ENCODE results near the gene NME2.

NME2 gene

GRCh38 chr17:51200295-51200694, 34.1 kb downstream of the NME2 start:
- peak in 1 of 2 donors; percentile 8 for DNase-seq (ENCODE audit: low read depth in 2 of 2, low spot score in 1 of 2)

GRCh38 chr17:51200846-51201245, 34.6 kb downstream of the NME2 start:
- no peak for DNase-seq (ENCODE audit: low read depth in 2 of 2, low spot score in 1 of 2)

- DNase-seq (ENCODE audit: low read depth in 2 of 2, low spot score in 1 of 2): no peak
These were observed 37.6 kb downstream of the NME2 start for GRCh38 chr17:51203838-51204237.

GRCh38 chr17:51214920-51215319, 48.7 kb downstream of the NME2 start:
- DNase-seq (ENCODE audit: low read depth in 2 of 2, low spot score in 1 of 2): no peak

- no peak for DNase-seq (ENCODE audit: low read depth in 2 of 2, low spot score in 1 of 2)
These were observed 51.7 kb downstream of the NME2 start for GRCh38 chr17:51217946-51218345.

- DNase-seq (ENCODE audit: low read depth in 2 of 2, low spot score in 1 of 2): no peak
These were observed 55.1 kb downstream of the NME2 start for GRCh38 chr17:51221322-51221721.

Measured in stimulated activated CD8-positive, alpha-beta memory T cell treated with anti-CD3 and anti-CD28 coated beads, Interleukin-4, amount 100 ng/mL, for 1 hour (primary cell).